ENCODE results near the gene BTBD9.
"Not testable (repeated sequence)": the region's sequence is repeated elsewhere in the genome, so short reads cannot be mapped to it uniquely, and the experiment has no call there.

The BTBD9 gene

GRCh38 chr6:38648629-38649028, 8.9 kb upstream of the BTBD9 start:
- no peak for DNase-seq

GRCh38 chr6:38646166-38646878, 6.6 kb upstream of the BTBD9 start:
- no peak for DNase-seq

- no peak for DNase-seq
These were observed 5.2 kb upstream of the BTBD9 start for GRCh38 chr6:38644951-38645350.

GRCh38 chr6:38640216-38640909, 634 bp upstream of the BTBD9 start:
- DNase-seq: no peak

GRCh38 chr6:38638941-38639497, 710 bp downstream of the BTBD9 start:
- peak; percentile 42 for DNase-seq

GRCh38 chr6:38637756-38638155, 2.0 kb downstream of the BTBD9 start:
- no peak for DNase-seq

GRCh38 chr6:38636027-38636426, 3.7 kb downstream of the BTBD9 start:
- no peak for DNase-seq

GRCh38 chr6:38634518-38634917, 5.2 kb downstream of the BTBD9 start:
- DNase-seq: no peak

GRCh38 chr6:38632490-38632889, 7.2 kb downstream of the BTBD9 start:
- DNase-seq: no peak

- DNase-seq: no peak
These were observed 8.4 kb downstream of the BTBD9 start for GRCh38 chr6:38631186-38631783.

- DNase-seq: peak; percentile 86
These were observed 14.5 kb downstream of the BTBD9 start for GRCh38 chr6:38625217-38625616.

GRCh38 chr6:38619342-38619741, 20.4 kb downstream of the BTBD9 start:
- DNase-seq: not testable (repeated sequence)

GRCh38 chr6:38618301-38618700, 21.4 kb downstream of the BTBD9 start:
- DNase-seq: not testable (repeated sequence)

GRCh38 chr6:38617856-38618255, 21.9 kb downstream of the BTBD9 start:
- DNase-seq: no peak

- no peak for DNase-seq
These were observed 27.4 kb downstream of the BTBD9 start for GRCh38 chr6:38612143-38612965.

GRCh38 chr6:38610050-38610625, 29.6 kb downstream of the BTBD9 start:
- no peak for DNase-seq

GRCh38 chr6:38604700-38605099, 35.0 kb downstream of the BTBD9 start:
- peak; percentile 6 for DNase-seq

GRCh38 chr6:38603966-38604365, 35.8 kb downstream of the BTBD9 start:
- DNase-seq: no peak

- DNase-seq: no peak
These were observed 36.2 kb downstream of the BTBD9 start for GRCh38 chr6:38603496-38603895.

- DNase-seq: no peak
These were observed 39.7 kb downstream of the BTBD9 start for GRCh38 chr6:38599966-38600550.

GRCh38 chr6:38599261-38599660, 40.5 kb downstream of the BTBD9 start:
- peak; percentile 50 for DNase-seq

- DNase-seq: no peak
These were observed 45.6 kb downstream of the BTBD9 start for GRCh38 chr6:38593998-38594665.
